ENCODE data around the gene DCPS.
"Not testable (repeated sequence)": the region's sequence is repeated elsewhere in the genome, so short reads cannot be mapped to it uniquely, and the experiment has no call there.

The DCPS gene

GRCh38 chr11:126345759-126346585 is 42.1 kb downstream of the DCPS start:
- peak; percentile 61 for DNase-seq (ENCODE audit: low read depth)

DNA sequence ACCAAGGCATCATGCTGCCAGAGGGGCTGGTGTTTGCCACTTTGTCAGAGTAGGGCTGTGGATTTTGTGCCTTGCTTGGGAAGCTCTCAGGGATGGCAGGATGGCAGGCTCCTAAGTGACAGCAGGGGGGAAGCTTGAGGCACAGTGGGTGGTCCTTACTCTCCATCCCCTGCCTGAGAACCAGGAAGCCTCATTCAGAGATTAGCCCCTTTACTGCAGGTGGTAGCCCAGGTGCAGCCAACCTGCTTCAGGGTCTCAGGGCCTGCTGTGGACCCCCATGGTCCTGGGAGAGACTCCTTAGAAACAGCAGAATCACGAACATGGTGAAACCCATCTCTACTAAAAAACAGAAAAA is 42.7 kb downstream of the DCPS start:
- DNase-seq (ENCODE audit: low read depth), result no peak

DNA sequence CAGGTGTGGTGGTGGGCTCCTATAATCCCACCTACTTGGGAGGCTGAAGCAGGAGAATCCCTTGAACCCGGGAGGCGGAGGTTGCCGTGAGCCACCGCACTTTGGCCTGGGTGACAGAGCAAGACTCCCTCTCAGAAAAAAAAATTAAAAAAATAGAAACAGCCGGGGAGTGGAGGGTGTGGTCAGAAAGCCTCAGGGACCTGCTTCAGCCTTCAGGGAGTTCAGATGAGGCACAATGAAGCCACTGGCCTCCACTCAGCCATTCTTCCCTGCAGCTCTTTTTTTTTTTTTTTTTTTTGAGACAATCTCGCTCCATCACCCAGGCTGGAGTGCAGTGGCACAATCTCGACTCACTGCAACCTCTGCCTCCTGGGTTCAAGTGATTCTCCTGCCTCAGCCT is 43.1 kb downstream of the DCPS start:
- not testable (repeated sequence) for DNase-seq (ENCODE audit: low read depth)

DNA sequence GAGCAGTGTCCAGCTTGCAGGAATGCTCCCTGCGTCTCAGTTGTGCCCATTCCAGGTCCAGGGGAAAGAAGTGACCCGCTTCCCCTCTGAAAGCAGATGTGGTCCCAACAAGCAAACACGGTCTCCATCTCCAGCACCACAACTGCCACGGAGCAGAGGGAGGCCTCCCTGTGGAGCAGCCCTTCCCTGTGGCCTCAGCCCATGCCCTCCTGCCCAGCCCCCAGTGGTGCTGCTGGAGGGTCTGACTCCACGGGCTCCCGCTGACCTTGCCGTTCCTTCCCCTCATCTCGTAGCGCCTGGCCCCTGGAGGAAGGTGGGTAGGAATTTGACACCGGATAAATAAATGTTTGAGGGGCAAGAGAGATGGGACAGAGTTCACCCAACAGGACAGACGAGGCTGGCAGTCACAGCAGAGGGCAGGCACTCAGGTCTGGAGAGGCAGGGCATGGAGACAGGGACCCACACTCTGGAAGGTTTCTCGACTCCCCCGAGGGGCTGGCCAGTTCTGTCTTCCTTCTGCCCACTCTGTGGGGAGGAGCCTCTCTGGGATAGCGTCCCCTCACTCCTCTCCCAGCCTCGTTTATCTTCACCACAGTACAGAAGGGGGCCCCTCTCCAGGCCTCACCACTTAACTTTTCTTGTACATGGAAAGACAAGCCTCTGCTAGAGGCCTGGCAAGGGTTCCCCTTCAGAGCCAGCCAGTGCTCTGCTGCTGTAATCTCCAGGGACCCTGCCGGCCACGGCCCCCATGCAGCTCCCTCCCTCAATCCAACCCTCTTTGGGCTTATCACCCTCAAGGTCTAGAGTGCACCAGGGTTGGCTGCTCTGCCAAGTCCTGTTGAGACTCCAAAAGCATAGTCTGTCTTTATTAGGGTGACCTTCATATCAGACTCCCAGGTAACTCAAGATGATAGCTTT is 44.1 kb downstream of the DCPS start:
- DNase-seq (ENCODE audit: low read depth), result no peak

DNA sequence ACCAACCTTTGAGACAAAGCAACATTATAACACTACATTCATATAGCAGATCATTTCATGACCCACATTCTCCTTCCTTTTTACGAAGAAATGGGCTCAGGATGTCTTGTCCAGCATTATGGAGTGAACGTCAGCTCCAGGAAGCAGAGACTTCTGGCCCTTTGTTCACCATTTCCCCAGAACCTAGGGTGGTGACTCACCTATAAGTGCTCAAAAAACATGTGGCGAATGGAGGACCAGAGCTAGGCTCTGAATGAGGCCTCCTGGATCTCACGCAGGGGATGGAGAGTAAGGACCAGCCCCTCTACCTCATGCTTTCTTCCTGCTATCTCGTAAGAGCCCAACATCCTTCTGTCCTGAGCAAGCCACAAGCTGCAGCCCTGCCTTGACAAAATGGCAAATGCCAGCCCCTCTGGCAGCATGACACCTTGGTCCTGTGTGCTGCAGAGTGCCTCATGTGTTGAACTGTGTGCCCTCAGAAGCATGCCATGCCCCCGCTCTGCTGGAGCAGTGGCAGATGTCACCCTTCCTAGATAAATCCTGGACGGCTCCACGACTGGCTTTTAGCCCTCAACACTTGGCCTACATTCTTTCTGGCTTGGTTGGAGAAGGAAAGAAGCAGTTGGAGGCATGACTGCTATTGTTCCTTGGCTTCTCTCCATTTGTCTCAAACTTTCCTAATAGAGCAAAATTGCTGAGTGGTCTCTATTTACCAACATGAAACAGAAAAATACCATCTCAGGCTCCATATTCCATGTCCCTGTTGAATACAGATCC is 45.1 kb downstream of the DCPS start:
- peak; percentile 72 for DNase-seq (ENCODE audit: low read depth)

DNA sequence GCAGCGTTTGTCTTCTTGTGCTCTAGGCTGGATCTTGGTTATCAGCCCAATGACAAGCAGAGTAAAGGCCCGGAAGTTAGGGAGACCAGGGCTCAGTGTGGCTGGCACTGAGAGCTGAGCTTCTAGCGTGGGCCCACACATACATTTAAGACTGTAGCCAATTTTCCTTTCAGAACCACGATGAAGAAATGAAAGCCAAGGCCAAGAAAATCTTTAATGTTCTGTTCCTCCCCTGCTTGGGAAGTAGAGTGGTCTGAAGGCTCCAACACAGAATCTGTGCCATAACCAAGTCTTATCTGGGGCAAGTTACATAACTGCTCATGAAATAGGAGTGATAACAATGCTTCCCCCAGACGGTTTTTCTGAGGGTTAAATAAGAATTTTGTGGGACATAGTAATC is 47.0 kb downstream of the DCPS start:
- no peak for DNase-seq (ENCODE audit: low read depth)

- no peak for DNase-seq (ENCODE audit: low read depth)
Observed at GRCh38 chr11:126352163-126352562, 48.3 kb downstream of the DCPS start.

DNA sequence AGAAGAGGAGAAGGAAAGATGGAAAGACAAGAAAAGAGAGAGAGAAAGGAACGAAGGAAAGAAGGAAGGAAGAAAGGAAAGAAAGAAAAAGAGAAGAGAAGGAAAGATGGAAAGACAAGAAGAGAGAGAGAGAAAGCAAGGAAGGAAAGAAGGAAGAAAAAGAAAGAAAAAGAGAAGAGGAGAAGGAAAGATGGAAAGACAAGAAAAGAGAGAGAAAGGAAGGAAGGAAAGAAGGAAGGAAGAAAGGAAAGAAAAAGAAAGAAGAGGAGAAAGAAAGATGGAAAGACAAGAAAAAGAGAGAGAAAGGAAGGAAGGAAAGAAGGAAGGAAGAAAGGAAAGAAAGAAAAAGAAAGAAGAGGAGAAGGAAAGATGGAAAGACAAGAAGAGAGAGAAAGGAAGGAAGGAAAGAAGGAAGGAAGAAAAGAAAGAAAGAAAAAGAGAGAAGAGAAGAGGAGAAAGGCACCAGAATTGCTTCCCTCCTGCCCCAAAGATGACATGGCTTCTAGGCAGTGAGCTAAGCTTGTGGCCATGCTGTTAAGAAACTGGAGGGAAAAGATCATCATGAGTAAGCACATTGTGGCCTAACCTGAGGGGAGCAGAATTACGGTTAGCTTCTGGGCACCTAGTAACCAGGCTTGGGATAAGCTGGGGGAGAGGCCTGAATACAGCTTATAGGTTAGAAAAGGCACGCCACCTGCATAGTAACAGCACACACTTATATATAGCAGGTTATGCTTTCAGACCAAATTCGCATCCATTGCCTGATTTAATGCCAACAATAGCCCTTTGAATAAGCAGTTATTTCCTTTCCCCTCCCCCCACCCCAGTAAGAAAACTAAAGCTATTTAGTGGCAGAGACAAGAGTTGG is 49.3 kb downstream of the DCPS start:
- DNase-seq (ENCODE audit: low read depth), result peak; percentile 82

DNA sequence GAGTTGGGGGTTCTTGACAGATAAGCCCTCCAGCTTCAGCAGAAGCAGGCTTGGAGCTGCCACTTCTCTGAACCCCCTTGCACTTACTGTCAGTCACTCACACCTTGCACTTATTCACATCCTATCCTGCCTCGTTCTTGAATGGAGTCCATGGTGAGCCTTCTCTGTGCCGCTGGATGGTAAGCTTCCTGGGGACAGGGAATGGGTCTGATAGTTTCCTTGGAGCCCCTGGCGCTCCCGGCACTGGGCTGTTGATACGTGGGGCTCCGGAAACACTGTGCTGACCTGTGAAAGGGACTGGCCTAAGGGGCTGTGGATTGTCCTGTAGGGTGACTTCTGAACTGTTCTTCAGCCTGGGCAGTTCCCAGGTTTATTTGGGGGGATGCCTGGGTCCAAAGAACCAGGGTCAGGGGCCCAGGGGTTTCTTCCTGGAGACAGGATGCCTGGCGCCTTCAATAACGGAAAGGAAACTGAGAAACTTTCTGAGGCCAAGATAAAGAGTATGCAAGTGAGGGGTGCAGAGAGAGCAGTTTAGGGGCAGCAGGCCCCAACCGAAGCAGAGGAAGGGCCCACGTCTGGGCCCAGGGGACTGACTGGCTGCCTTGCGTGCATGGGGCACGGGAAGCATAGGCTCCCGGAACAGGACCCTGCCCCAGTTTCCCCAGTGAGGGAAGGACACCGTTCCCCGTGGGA is 50.9 kb downstream of the DCPS start:
- DNase-seq (ENCODE audit: low read depth), result no peak

DNA sequence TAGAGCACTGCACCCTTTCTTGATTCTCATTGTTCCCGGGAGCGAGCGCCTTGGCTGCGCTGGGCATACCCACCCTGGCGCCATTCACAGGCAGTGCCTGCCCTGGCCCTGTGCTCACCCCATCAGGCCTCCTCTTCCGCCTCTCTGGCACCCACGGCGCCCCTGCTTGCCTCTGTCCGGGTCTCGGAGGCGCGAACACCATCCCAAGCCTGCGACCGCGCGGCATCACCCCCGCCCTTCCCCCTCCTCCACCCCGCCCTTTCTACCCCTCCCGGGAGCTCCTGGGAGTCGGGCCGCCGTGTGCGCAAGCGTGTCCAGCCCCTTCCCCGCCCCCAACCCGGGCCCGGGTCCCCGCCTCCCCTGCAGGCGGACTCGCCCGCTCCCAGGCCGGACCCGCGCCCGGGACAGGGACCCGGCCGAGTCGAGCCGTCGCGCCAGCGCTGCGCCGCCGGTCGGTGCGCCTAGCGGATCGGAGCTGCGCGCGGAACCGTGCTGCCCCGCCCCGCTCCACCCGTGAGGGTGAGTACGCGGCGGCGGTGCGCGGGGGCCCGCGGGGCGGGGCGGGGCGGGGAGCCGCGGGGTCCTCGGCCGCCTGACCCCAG is 51.6 kb downstream of the DCPS start, which contains the start of gene ST3GAL4:
Gene ST3GAL4, plus strand, starts transcription at position 363 of the 602 bp plus-strand sequence. CDS start 50,470 bp downstream, outside the sequence.
- peak; percentile 75 for DNase-seq (ENCODE audit: low read depth)

- peak; percentile 83 for DNase-seq (ENCODE audit: low read depth)
Observed at GRCh38 chr11:126355926-126356897, 52.4 kb downstream of the DCPS start.

DNA sequence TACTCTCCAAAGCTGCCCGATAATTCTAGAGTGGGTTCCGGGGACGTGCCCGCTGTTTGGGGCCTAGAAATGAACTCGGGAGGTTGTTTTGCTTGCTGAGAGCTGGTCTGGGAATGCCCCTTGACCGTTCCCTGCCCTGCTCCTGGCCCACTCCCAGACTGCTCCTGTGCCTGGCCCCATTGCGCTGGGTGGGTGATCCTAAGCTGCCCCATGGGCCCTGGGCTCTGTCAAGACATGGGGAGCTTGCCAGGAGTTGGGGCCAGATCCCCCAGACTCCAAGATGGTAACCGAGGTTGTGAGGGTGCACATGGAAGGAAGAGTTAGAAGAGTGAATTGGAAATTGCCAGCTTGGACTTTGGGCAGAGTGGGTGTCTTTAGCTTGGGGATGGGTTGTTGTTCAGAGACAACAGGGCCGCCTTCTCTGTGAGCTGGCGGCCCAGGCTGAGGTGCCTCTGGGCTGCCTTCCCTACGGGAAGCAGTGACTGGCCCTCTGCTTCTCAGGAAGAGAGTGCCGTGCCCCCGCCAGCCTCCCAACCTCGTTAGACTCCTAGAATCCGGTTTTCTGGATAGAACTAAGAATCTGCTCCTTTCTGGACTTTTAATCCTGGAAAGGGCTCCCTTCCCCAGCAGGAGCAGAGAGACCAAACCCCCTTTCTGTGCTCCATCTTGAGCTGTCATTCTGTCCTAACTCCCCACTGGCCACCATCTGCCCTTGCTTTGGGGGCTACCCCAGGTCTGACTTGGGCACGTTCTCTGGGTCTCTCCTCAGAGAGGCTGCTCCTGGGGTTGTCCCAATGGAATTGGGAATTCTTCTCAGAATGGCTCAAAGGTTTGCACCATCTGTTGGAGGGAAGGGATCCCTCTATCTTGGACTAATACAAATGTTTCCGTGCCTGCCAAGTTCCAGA is 53.4 kb downstream of the DCPS start:
- no peak for DNase-seq (ENCODE audit: low read depth)

DNA sequence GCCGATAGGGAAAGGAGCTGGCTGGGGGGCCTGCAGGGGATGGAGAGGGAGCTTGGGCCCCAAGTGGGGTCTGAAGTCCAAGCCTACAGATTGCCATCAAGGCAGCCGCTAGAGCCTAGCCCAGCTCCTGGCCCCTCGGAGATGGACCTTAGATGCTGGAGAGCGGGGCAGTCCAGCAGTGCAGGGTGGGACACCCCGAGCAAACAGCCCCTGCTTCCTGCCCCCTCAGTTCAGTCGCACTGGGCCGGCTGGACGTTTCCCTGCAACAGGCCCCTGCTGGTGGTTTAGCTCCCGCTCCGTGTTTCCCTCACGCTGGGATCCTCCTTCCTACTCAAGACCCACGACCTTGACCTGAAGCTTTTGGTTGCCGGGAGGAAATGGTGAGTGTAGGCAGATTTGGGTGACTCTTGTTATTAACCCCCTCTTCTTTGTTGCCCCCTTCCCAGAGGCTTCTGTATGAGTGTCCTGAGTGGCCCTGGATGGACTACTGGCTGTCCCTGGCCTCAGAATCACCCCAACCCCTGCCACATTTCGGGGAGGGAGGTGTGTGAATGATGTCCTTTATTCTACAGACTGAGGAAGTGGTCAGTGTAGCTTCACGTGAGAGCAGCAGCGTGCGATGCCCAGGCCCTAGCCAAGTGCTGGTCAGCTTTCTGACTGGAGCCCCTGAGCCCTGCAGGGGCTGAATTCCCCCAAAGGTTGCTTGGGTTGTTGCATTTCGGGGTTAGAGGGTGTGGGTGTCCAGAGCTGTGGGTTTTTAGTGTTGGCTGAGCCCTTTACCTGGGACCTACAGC is 54.3 kb downstream of the DCPS start:
- no peak for DNase-seq (ENCODE audit: low read depth)

GRCh38 chr11:126358763-126359160 is 54.9 kb downstream of the DCPS start:
- DNase-seq (ENCODE audit: low read depth), result no peak

DNA sequence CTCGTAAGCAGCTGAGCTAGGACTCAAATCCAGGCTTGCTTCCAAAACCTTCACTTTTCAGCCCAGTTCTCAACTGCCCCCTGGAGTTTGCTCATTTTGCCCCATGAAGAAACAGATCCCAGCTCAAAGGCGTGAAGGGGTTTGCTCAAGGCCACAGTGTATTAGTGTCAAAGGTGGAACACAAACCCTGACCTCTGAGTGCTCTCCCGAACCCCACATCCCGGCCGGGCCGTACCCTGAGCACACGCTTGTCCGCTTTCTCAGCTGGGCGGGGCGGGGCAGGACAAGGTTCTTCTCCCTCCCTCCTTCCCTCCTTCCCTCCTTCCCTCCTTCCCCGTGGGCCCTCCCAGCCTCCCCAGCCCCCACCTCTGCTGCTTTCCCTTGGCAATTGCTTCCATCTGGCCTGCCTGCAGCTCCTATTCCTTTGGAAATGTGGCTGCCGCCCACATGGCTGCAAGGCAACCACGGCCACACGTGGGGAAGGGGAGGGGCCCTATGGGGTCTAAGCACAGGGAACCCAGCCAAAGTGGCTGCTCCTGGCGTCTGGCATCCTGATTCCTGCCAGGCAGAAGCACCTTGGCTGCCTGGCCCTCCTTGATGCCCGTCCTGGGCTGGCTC is 55.7 kb downstream of the DCPS start:
- peak; percentile 89 for DNase-seq (ENCODE audit: low read depth)

DNA sequence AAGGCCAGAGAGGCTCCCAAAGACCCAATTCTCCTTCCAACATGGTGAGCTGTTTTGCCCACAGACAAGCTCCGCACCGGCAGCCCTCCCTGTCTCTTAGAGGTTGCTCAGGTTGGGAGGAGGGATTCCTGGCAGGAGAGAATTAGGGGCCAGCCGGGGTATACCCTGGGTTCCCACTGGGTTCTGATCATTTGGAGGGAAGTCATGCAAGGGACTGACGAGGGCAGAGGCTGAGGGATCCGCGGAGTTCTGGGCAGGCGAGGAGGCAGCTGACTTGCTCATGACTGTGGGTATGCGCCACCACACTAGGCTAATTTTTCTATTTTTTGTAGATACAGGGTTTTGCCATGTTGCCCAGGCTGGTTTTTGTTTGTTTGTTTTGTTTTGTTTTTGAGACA is 56.2 kb downstream of the DCPS start:
- no peak for DNase-seq (ENCODE audit: low read depth)

DNA sequence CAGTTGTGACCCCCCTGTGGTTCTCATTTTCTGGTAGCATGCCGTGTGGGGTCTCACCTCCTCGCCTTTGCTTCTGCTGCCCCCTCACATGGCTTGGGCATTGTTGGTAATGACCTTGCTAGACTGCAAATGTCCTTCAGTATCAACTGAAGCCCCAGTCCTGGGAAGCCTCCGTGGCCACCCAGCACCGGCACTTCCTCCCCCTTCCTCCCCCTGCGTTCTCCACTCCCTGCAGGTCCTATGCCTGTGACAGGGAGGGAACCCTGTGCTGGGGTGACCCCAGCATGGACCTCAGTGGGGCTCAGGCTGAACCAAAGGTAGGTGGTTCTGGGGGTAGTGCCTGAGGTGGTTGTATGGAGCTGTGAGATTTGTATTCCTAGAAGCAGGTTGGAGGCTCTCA is 57.5 kb downstream of the DCPS start:
- DNase-seq (ENCODE audit: low read depth), result no peak

All from fibroblast of gingiva (primary cell).